ENCODE measurements around the gene NAT9.

Gene NAT9

GRCh38 chr17:74744714-74745547 is 31.2 kb downstream of the NAT9 start (continued):
- TF ChIP-seq ZBTB26 (tag by site-specific recombination; optimal IDR thresholded peaks at IDR 0.05) (peak; percentile 9), TRIM28 (IDR thresholded peaks at IDR 0.05; ENCODE audit: borderline replicate concordance, low read length) (0 out of 2 replicates have a peak, but pooled peaks have one; percentile 26), ZNF394 (tag by site-specific recombination; IDR thresholded peaks at IDR 0.05; ENCODE audit: borderline replicate concordance) (no peak), KLF8 (tag by site-specific recombination; IDR thresholded peaks at IDR 0.05) (peak; percentile 41; the same call in 1 of the 2 replicates), ZNF639 (tag by site-specific recombination; IDR thresholded peaks at IDR 0.05) (no peak), ZSCAN5A (tag by site-specific recombination; IDR thresholded peaks at IDR 0.05) (no peak), ZSCAN18 (tag by site-specific recombination; IDR thresholded peaks at IDR 0.05) (no peak), ZNF792 (tag by site-specific recombination; IDR thresholded peaks at IDR 0.05) (no peak), SALL2 (tag by site-specific recombination; IDR thresholded peaks at IDR 0.05; ENCODE audit: borderline replicate concordance) (no peak), PRDM10 (tag by site-specific recombination; IDR thresholded peaks at IDR 0.05) (0 out of 2 replicates have a peak, but pooled peaks have one; percentile 40), AEBP2 (tag by site-specific recombination; IDR thresholded peaks at IDR 0.05; ENCODE audit: borderline replicate concordance) (no peak), ZNF488 (tag by site-specific recombination; IDR thresholded peaks at IDR 0.05) (no peak), ZNF354C (tag by site-specific recombination; IDR thresholded peaks at IDR 0.05; ENCODE audit: borderline replicate concordance, low read depth) (no peak), ZNF423 (tag by site-specific recombination; IDR thresholded peaks at IDR 0.05) (no peak), ZNF274 (IDR thresholded peaks at IDR 0.05; ENCODE audit: low read length) (no peak), ZNF274 (tag by site-specific recombination; IDR thresholded peaks at IDR 0.05; ENCODE audit: borderline replicate concordance) (no peak), ZNF211 (tag by site-specific recombination; IDR thresholded peaks at IDR 0.05; ENCODE audit: low read depth) (no peak), ZBTB1 (tag by site-specific recombination; IDR thresholded peaks at IDR 0.05) (no peak), ZNF302 (tag by site-specific recombination; IDR thresholded peaks at IDR 0.05; ENCODE audit: low read depth) (no peak), ZNF449 (tag by site-specific recombination; IDR thresholded peaks at IDR 0.05) (no peak)
